Left forelimb (tissue), 1 donor: ENCODE data around the gene MUC12.
"Not testable (repeated sequence)": the region's sequence is repeated elsewhere in the genome, so short reads cannot be mapped to it uniquely, and the experiment has no call there.

Experiments used
- DNase-seq: peaks from one replicate; pipeline ENCODE4 v3.0.0-alpha.2; 2018; ENCODE audit warnings: low spot score

MUC12 gene

GRCh38 chr7:101064176-101064550 lies 94.8 kb downstream of the MUC12 start:
- DNase-seq: not testable (repeated sequence)

DNA sequence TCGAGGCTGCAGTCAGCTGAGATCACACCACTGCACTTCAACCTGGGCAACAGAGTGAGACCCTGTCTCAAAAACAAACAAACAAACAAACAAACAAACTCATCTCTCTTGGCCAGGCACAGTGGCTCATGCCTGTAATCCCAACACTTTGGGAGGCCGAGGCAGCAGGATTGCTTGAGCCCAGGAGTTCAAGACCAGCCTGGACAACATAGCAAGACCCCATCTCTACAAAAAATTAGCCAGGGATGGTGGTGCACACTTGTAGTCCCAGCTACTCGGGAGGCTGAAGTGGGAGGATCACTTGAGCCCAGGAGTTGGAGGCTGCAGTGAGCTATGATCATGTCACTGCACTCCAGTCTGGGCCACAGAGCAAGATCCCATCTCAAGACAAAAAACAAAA lies 95.8 kb downstream of the MUC12 start:
- not testable (repeated sequence) for DNase-seq

- no peak for DNase-seq
These were observed 96.9 kb downstream of the MUC12 start for GRCh38 chr7:101066141-101066832.

DNA sequence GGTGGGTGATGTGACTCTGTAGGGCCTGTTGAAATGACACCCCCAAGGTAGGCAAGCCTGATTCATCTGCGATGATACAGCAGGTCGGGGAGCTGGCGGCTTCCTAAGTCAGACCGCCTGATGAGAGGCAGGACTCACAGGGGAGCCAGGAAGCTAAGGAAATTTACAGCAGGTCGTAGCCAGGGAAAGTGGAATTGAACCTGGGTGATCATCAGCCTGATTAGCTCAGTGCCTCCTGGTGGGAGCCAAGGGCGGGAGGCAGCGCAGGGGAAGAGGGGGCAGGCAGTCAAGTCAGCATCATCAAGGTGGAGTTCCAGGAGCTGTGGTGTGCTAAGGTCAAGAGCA lies 97.4 kb downstream of the MUC12 start:
- no peak for DNase-seq

DNA sequence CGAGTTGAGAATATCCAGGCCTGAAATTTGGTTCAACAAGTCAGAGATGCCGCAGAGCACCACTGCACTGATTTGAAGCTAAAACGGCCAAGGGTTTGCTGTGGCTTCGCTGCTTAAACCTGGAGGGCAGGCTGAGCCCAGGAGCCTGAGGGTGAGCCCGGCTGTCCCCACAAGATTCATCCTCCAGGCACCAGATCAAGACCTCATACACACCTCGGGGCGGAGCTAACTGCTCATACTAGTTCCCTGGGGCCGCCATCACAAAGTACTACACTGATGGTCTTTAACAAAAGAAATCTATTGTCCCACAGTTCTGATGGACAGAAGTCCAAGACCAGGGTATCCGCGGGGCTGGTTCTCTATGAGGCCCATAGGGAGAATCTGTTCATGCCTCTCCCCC lies 99.0 kb downstream of the MUC12 start:
- no peak for DNase-seq
